ENCODE data around the gene RIN3.

Gene RIN3

GRCh38 chr14:92484132-92484823 is 29.3 kb upstream of the RIN3 start:
- no peak for DNase-seq (ENCODE audit: low read depth in 1 of 2, low spot score in 1 of 2)

GRCh38 chr14:92486881-92487280 is 26.7 kb upstream of the RIN3 start:
- DNase-seq (ENCODE audit: low read depth in 1 of 2, low spot score in 1 of 2), result no peak

GRCh38 chr14:92487513-92488133 is 26.0 kb upstream of the RIN3 start:
- no peak for DNase-seq (ENCODE audit: low read depth in 1 of 2, low spot score in 1 of 2)

GRCh38 chr14:92489394-92490238 is 24.0 kb upstream of the RIN3 start:
- no peak for DNase-seq (ENCODE audit: low read depth in 1 of 2, low spot score in 1 of 2)

GRCh38 chr14:92490239-92490959 is 23.2 kb upstream of the RIN3 start:
- DNase-seq (ENCODE audit: low read depth in 1 of 2, low spot score in 1 of 2), result no peak

- DNase-seq (ENCODE audit: low read depth in 1 of 2, low spot score in 1 of 2), result no peak
Observed at GRCh38 chr14:92491782-92492181, 21.8 kb upstream of the RIN3 start.

- DNase-seq (ENCODE audit: low read depth in 1 of 2, low spot score in 1 of 2), result no peak
Observed at GRCh38 chr14:92492258-92492657, 21.3 kb upstream of the RIN3 start.

- DNase-seq (ENCODE audit: low read depth in 1 of 2, low spot score in 1 of 2), result no peak
Observed at GRCh38 chr14:92493024-92493423, 20.6 kb upstream of the RIN3 start.

- DNase-seq (ENCODE audit: low read depth in 1 of 2, low spot score in 1 of 2), result no peak
Observed at GRCh38 chr14:92493492-92493891, 20.1 kb upstream of the RIN3 start.

- no peak for DNase-seq (ENCODE audit: low read depth in 1 of 2, low spot score in 1 of 2)
Observed at GRCh38 chr14:92494512-92494911, 19.1 kb upstream of the RIN3 start.

- DNase-seq (ENCODE audit: low read depth in 1 of 2, low spot score in 1 of 2), result no peak
Observed at GRCh38 chr14:92495027-92495426, 18.6 kb upstream of the RIN3 start.

- no peak for DNase-seq (ENCODE audit: low read depth in 1 of 2, low spot score in 1 of 2)
Observed at GRCh38 chr14:92496191-92496857, 17.3 kb upstream of the RIN3 start.

- no peak for DNase-seq (ENCODE audit: low read depth in 1 of 2, low spot score in 1 of 2)
Observed at GRCh38 chr14:92497391-92497790, 16.2 kb upstream of the RIN3 start.

GRCh38 chr14:92499234-92499633 is 14.3 kb upstream of the RIN3 start:
- DNase-seq (ENCODE audit: low read depth in 1 of 2, low spot score in 1 of 2), result no peak

- DNase-seq (ENCODE audit: low read depth in 1 of 2, low spot score in 1 of 2), result no peak
Observed at GRCh38 chr14:92500491-92500941, 13.1 kb upstream of the RIN3 start.

GRCh38 chr14:92501891-92502351 is 11.7 kb upstream of the RIN3 start:
- DNase-seq (ENCODE audit: low read depth in 1 of 2, low spot score in 1 of 2), result no peak

GRCh38 chr14:92502541-92503286 is 10.9 kb upstream of the RIN3 start:
- DNase-seq (ENCODE audit: low read depth in 1 of 2, low spot score in 1 of 2), result no peak

GRCh38 chr14:92503756-92504491 is 9.7 kb upstream of the RIN3 start:
- DNase-seq (ENCODE audit: low read depth in 1 of 2, low spot score in 1 of 2), result no peak

- DNase-seq (ENCODE audit: low read depth in 1 of 2, low spot score in 1 of 2), result no peak
Observed at GRCh38 chr14:92505826-92506225, 7.8 kb upstream of the RIN3 start.

Measured in activated T-helper 1 cell treated with anti-CD3 and anti-CD28 coated beads, Interleukin-2, amount 50 U/mL, for 16 hours (primary cell).